ENCODE results near the gene MARCKSL1.
"Not testable (repeated sequence)": the region's sequence is repeated elsewhere in the genome, so short reads cannot be mapped to it uniquely, and the experiment has no call there.

MARCKSL1 gene

DNA sequence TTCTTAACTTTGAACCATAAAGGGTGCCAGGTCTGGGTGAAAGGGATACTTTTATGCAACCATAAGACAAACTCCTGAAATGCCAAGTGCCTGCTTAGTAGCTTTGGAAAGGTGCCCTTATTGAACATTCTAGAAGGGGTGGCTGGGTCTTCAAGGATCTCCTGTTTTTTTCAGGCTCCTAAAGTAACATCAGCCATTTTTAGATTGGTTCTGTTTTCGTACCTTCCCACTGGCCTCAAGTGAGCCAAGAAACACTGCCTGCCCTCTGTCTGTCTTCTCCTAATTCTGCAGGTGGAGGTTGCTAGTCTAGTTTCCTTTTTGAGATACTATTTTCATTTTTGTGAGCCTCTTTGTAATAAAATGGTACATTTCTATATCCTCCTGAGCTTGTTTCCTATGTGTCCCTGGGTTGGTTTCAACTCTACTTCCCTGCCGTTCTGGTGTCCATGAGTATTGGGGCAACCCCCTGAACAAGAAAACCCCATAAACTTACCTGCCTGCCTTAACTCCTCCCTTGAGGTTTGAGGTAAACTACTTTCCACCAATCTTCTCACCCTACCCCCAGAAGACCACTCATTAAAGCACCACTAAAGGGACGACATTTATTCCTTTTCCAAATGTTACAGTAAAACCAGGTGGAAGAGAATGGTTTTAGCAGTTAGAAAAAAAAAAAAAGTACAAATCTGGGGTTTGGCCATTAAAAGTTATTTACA, 2.6 kb downstream of the MARCKSL1 start:
- no peak for DNase-seq (ENCODE audit: low read depth in 2 of 2)

GRCh38 chr1:32332290-32333079, 3.5 kb downstream of the MARCKSL1 start:
- DNase-seq (ENCODE audit: low read depth in 2 of 2): no peak

DNA sequence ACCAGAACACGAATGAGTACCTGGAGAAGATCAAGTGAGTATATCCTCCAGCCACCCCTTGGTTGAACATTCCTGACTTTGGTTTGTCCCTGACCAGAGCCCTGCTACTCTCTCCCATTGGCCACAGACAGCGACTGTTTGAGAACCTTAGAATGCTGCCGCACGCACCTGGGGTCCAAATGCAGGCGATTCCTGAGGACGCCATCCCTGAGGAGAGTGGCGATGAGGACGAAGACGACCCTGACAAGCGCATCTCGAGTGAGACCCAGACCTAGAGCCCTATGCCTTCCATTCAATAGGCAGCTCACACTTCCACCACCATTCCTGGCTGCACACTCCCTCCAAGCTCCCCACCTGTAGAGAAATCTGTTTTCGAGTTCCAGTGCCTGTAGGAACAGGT, 4.5 kb downstream of the MARCKSL1 start:
- no peak for DNase-seq (ENCODE audit: low read depth in 2 of 2)

DNA sequence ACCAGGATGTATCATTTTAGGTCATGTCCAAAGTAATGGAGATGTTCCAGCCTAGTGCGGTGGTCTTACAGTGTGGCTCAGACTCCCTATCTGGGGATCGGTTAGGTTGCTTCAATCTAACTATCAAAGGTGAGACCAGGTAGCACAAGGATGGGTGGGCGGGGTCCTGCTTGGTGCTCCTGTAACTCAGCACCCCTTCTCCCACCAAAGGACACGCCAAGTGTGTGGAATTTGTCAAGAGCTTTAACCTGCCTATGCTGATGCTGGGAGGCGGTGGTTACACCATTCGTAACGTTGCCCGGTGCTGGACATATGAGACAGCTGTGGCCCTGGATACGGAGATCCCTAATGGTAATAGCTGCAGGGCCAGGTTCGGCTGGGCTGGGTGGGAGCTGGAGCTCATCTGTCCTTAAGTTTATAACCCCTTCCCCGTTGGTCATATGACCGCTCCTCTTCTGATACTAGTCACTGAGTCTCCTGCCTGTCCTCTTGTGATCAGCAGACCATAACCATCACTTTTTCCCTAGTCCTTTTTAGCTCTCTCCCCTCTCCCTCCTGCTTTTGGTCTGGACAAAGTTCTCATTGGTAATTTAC, 5.4 kb downstream of the MARCKSL1 start:
- DNase-seq (ENCODE audit: low read depth in 2 of 2): no peak

DNA sequence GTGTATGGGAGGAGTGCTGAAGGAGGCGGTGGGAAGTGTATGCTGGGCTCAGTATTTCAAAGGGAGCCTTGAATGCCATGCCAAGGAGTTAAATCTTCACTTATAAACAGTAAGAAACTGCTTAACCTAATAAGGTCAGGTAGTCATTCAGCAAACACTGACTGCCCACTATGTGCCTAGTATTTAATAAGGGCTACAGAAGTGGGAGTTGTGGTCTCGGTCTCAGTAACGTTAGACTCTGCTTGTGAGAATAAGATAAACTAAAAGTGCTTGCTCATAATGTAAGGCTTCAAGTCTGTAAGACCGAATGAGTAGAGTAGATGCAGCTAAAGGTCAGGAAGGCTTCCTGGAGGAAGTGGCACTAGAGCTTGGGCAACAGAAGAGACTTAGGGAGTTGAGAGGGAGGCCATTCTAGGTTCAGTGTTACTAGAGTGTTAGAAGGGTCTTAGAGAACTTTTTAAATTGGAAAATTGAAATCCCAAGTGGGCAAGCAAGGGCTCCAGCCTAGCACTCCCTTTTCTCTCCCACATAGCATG, 6.0 kb downstream of the MARCKSL1 start:
- no peak for DNase-seq (ENCODE audit: low read depth in 2 of 2)

GRCh38 chr1:32327204-32327603, 8.8 kb downstream of the MARCKSL1 start:
- no peak for DNase-seq (ENCODE audit: low read depth in 2 of 2)

GRCh38 chr1:32321712-32322291, 14.2 kb downstream of the MARCKSL1 start:
- DNase-seq (ENCODE audit: low read depth in 2 of 2): no peak

- DNase-seq (ENCODE audit: low read depth in 2 of 2): no peak
Measured at GRCh38 chr1:32318127-32318869, 17.7 kb downstream of the MARCKSL1 start.

DNA sequence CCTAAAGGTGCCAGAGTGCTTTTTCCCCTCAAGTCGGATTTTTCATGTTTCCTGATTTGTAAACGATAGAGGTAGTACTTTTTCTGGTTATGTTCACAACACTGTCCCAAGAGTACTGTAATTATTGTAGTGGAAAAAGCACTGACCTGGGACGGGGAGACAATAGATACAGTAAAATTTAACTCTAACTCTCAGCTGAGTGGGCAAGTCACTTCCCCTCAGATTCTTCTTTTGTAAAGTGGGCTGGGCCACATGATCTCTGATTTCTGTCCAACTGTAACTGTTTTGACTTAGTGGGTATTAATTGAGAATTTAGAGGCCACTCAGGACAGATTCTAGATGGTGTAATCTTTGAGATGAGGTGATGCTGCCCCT, 19.1 kb downstream of the MARCKSL1 start:
- DNase-seq (ENCODE audit: low read depth in 2 of 2): no peak

GRCh38 chr1:32311709-32312393, 24.2 kb downstream of the MARCKSL1 start:
- DNase-seq (ENCODE audit: low read depth in 2 of 2): no peak

DNA sequence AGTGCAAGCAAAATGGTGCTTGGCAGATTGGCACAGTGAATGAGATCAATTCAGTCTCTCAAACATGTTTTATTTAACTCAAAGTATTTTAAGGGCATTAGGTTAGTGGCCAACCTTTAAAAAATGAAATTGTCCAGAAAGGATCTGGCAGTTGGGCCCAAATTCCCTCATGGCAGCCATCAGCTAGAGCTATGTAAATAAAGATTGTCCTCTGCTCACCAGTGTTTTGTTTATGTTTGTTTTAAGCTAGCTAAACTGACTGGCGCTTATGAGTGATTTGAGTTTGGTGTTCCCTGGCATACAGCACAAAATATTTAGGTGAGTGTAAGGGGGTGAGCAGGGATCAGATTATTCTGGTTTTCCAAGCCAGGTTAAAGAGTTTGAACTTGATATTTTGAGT, 26.1 kb downstream of the MARCKSL1 start:
- DNase-seq (ENCODE audit: low read depth in 2 of 2): no peak

GRCh38 chr1:32307324-32307723, 28.7 kb downstream of the MARCKSL1 start:
- DNase-seq (ENCODE audit: low read depth in 2 of 2): no peak

- no peak for DNase-seq (ENCODE audit: low read depth in 2 of 2)
Measured at GRCh38 chr1:32305310-32305709, 30.7 kb downstream of the MARCKSL1 start.

DNA sequence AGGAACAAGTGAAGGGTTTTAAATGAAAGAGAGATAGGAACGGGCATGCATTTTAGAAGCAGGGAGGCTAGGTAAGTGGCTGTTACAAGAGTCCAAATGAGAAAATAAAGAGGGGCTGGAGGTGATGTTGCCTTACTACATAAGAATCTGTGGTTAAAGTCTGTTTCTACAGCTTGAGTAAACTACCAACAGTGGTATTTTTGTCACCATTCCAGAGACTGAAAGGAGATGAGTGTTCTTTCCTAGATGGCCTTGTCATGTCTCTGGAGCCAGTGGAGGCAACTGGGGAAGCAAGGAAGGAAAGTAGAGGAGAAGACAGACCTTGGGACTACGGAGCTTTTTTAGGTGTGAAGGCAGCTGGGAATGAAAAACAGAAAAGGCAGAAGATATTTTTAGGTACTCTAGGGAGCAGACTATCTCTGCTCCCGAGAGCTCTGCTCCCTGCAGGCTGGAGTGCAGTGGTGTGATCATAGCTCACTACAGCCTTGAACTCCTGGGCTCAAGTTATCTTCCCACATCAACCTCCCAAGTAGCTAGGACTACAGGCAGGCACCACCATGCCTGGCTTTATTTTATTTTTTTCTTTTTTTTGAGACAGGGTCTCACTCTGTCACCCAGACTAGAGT, 31.9 kb downstream of the MARCKSL1 start:
- DNase-seq (ENCODE audit: low read depth in 2 of 2): no peak

DNA sequence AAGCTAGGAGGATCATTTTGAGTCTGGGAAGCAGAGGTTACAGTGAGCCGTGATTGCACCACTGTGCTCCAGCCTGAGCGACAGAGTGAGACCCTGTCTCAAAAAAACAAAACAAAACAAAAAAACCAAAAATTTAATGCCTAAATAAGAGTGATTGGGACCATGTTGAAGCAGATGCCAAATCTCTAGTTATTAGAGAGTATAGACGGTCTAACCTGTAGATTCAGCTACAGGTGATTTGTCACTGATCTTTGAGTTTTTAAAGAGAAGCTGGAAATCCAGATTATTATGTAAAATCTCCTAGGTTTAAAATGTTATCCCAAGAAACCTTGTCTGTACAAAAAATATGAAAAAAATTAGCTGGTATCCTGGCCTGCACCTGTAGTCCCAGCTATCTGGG, 32.7 kb downstream of the MARCKSL1 start:
- DNase-seq (ENCODE audit: low read depth in 2 of 2): no peak

DNA sequence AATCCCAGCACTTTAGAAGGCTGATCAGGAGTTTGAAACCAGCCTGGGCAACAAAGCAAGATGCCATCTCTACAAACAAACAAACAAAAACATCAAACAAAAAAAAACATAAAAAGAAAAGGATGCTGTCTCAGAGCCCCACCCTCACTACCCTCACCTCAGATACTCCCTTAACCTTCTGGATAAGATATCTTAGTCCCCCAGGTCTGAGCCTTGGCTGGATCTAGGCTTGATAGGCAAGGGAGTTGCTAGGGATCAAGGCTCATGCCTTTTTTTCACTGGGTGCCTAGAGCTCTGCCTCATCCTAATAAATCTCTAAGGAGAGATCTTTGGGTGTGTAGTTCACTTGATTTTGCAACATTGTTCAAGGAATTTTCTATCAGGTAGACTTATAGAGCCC, 36.7 kb downstream of the MARCKSL1 start:
- no peak for DNase-seq (ENCODE audit: low read depth in 2 of 2)

DNA sequence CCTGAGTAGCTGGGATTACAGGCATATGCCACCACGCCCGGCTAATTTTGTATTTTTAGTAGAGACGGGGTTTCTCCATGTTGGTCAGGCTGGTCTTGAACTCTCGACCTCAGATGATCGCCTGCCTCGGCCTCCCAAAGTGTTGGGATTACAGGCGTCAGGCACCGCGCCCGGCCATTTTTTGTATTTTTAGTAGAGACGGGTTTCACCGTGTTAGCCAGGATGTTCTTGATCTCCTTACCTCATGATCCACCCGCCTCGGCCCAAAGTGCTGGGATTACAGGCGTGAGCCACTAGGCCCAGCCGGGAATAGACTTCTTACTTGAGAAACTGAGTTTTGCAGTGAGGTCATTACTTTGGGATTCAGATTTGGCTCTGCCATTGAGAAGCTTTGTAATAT, 37.8 kb downstream of the MARCKSL1 start:
- DNase-seq (ENCODE audit: low read depth in 2 of 2): not testable (repeated sequence)

GRCh38 chr1:32291708-32292538, 44.1 kb downstream of the MARCKSL1 start, which contains the start of gene HDAC1:
Gene HDAC1, plus strand, starts transcription at chr1:32292083. Its CDS starts 87 bp downstream, at chr1:32292170.
- peak; percentile 91 to 94 for DNase-seq (ENCODE audit: low read depth in 2 of 2)

- no peak for DNase-seq (ENCODE audit: low read depth in 2 of 2)
Measured at GRCh38 chr1:32291145-32291707, 44.8 kb downstream of the MARCKSL1 start.

Measured in activated CD8-positive, alpha-beta memory T cell treated with anti-CD3 and anti-CD28 coated beads for 4 hours (primary cell).